ENCODE results near the gene ELFN1.

The ELFN1 gene

GRCh38 chr7:1639071-1639470 lies 31.0 kb upstream of the ELFN1 start:
- Mint-ChIP-seq H3K27ac (no peak overlapping the region), H3K36me3 (no peaks in the 10 kb centered on the region), H3K9me3 (peaks cover 5% of the 10 kb centered on the region), H3K4me3 (no peak overlapping the region), H3K4me1 (no peaks in the 10 kb centered on the region)
- DNase-seq (ENCODE audit: low spot score in 2 of 2) = no peak
- no peak for ATAC-seq

- Mint-ChIP-seq H3K9me3 (peaks cover 5% of the 10 kb centered on the region), H3K27ac (no peak overlapping the region), H3K36me3 (no peaks in the 10 kb centered on the region), H3K4me3 (no peak overlapping the region), H3K4me1 (no peaks in the 10 kb centered on the region)
- DNase-seq (ENCODE audit: low spot score in 2 of 2) (no peak), ATAC-seq (no peak)
Measured at GRCh38 chr7:1639532-1640175, 30.4 kb upstream of the ELFN1 start.

GRCh38 chr7:1640376-1641172 lies 29.5 kb upstream of the ELFN1 start:
- H3K4me1 Mint-ChIP-seq = no peaks in the 10 kb centered on the region
- H3K9me3 Mint-ChIP-seq = peaks cover 5% of the 10 kb centered on the region
- no peak overlapping the region for H3K27ac Mint-ChIP-seq
- H3K4me3 Mint-ChIP-seq = no peak overlapping the region
- ATAC-seq = no peak
- DNase-seq (ENCODE audit: low spot score in 2 of 2) = no peak
- H3K36me3 Mint-ChIP-seq = no peaks in the 10 kb centered on the region

- no peaks in the 10 kb centered on the region for H3K4me1 Mint-ChIP-seq
- no peaks in the 10 kb centered on the region for H3K36me3 Mint-ChIP-seq
- H3K27ac Mint-ChIP-seq = no peak overlapping the region
- peaks cover 5% of the 10 kb centered on the region for H3K9me3 Mint-ChIP-seq
- DNase-seq (ENCODE audit: low spot score in 2 of 2) = no peak
- no peak overlapping the region for H3K4me3 Mint-ChIP-seq
- ATAC-seq = no peak
Measured at GRCh38 chr7:1641173-1641572, 28.9 kb upstream of the ELFN1 start.

GRCh38 chr7:1641661-1642260 lies 28.3 kb upstream of the ELFN1 start:
- peaks cover 5% of the 10 kb centered on the region for H3K9me3 Mint-ChIP-seq
- no peak overlapping the region for H3K27ac Mint-ChIP-seq
- H3K4me1 Mint-ChIP-seq = no peaks in the 10 kb centered on the region
- H3K36me3 Mint-ChIP-seq = no peaks in the 10 kb centered on the region
- no peak for DNase-seq (ENCODE audit: low spot score in 2 of 2)
- no peak overlapping the region for H3K4me3 Mint-ChIP-seq
- no peak for ATAC-seq

GRCh38 chr7:1642291-1642731 lies 27.8 kb upstream of the ELFN1 start:
- H3K36me3 Mint-ChIP-seq = no peaks in the 10 kb centered on the region
- no peak overlapping the region for H3K27ac Mint-ChIP-seq
- ATAC-seq = no peak
- no peak overlapping the region for H3K4me3 Mint-ChIP-seq
- H3K9me3 Mint-ChIP-seq = no peaks in the 10 kb centered on the region
- DNase-seq (ENCODE audit: low spot score in 2 of 2) = no peak
- H3K4me1 Mint-ChIP-seq = no peaks in the 10 kb centered on the region

GRCh38 chr7:1643270-1644092 lies 26.6 kb upstream of the ELFN1 start:
- Mint-ChIP-seq H3K9me3 (no peaks in the 10 kb centered on the region), H3K36me3 (no peaks in the 10 kb centered on the region), H3K4me3 (no peak overlapping the region), H3K4me1 (no peaks in the 10 kb centered on the region), H3K27ac (no peak overlapping the region)
- ATAC-seq (no peak), DNase-seq (ENCODE audit: low spot score in 2 of 2) (no peak)

- H3K9me3 Mint-ChIP-seq = no peaks in the 10 kb centered on the region
- no peak overlapping the region for H3K27ac Mint-ChIP-seq
- no peaks in the 10 kb centered on the region for H3K4me1 Mint-ChIP-seq
- no peak overlapping the region for H3K4me3 Mint-ChIP-seq
- no peaks in the 10 kb centered on the region for H3K36me3 Mint-ChIP-seq
- DNase-seq (ENCODE audit: low spot score in 2 of 2) (no peak), ATAC-seq (no peak)
Measured at GRCh38 chr7:1644341-1645070, 25.6 kb upstream of the ELFN1 start.

GRCh38 chr7:1645071-1645409 lies 25.0 kb upstream of the ELFN1 start:
- no peak overlapping the region for H3K4me3 Mint-ChIP-seq
- ATAC-seq = no peak

GRCh38 chr7:1645476-1645875 lies 24.6 kb upstream of the ELFN1 start:
- H3K27ac Mint-ChIP-seq = no peak overlapping the region

More at GRCh38 chr7:1645071-1645409, 25.0 kb upstream of the ELFN1 start:
- Mint-ChIP-seq H3K4me1 (no peaks in the 10 kb centered on the region), H3K27ac (no peak overlapping the region), H3K9me3 (no peaks in the 10 kb centered on the region), H3K36me3 (no peaks in the 10 kb centered on the region)
- no peak for DNase-seq (ENCODE audit: low spot score in 2 of 2)

GRCh38 chr7:1646391-1646790 lies 23.7 kb upstream of the ELFN1 start:
- Mint-ChIP-seq H3K9me3 (no peaks in the 10 kb centered on the region), H3K36me3 (no peaks in the 10 kb centered on the region), H3K27ac (no peak overlapping the region), H3K4me3 (no peak overlapping the region), H3K4me1 (no peaks in the 10 kb centered on the region)
- no peak for DNase-seq (ENCODE audit: low spot score in 2 of 2)
- ATAC-seq = no peak

More at GRCh38 chr7:1645476-1645875, 24.6 kb upstream of the ELFN1 start:
- H3K4me3 Mint-ChIP-seq = no peak overlapping the region
- H3K36me3 Mint-ChIP-seq = no peaks in the 10 kb centered on the region
- H3K9me3 Mint-ChIP-seq = no peaks in the 10 kb centered on the region
- ATAC-seq = no peak
- DNase-seq (ENCODE audit: low spot score in 2 of 2) = no peak
- no peaks in the 10 kb centered on the region for H3K4me1 Mint-ChIP-seq

- DNase-seq (ENCODE audit: low spot score in 2 of 2) (no peak), ATAC-seq (no peak)
- H3K27ac Mint-ChIP-seq = no peak overlapping the region
- no peaks in the 10 kb centered on the region for H3K36me3 Mint-ChIP-seq
- no peaks in the 10 kb centered on the region for H3K9me3 Mint-ChIP-seq
- no peaks in the 10 kb centered on the region for H3K4me1 Mint-ChIP-seq
- no peak overlapping the region for H3K4me3 Mint-ChIP-seq
Measured at GRCh38 chr7:1646957-1647891, 22.9 kb upstream of the ELFN1 start.

GRCh38 chr7:1647961-1648672 lies 22.0 kb upstream of the ELFN1 start:
- H3K9me3 Mint-ChIP-seq = no peaks in the 10 kb centered on the region
- no peaks in the 10 kb centered on the region for H3K4me1 Mint-ChIP-seq
- DNase-seq (ENCODE audit: low spot score in 2 of 2) (no peak), ATAC-seq (no peak)
- H3K27ac Mint-ChIP-seq = no peak overlapping the region
- H3K4me3 Mint-ChIP-seq = no peak overlapping the region
- no peaks in the 10 kb centered on the region for H3K36me3 Mint-ChIP-seq

Data from stimulated activated effector memory CD8-positive, alpha-beta T cell treated with anti-CD3 and anti-CD28 coated beads, Interleukin-12 subunit alpha, Interleukin-12 subunit beta, amount 100 ng/mL, for 72 hours (primary cell).